Activated T-cell treated with anti-CD3 and anti-CD28 coated beads, Interleukin-2, amount 50 U/mL, for 72 hours (primary cell): ENCODE data around the gene ARSI. TPM values are rescaled to one million over a fixed set of nuclear protein-coding genes. Genes with fewer than 3 reads are reported as not detected.

Experiments used
- ATAC-seq, 2 donors: fragments of 150-1000 bp; cut with Tn5 transposase; replicated peaks in 1 of 2; 2 replicates each; pipeline ENCODE4 v1.10.0; 2021; ENCODE audit warnings: moderate library complexity in 2 of 2, mild to moderate bottlenecking in 1 of 2
- DNase-seq, 2 donors: peaks; one replicate each; pipeline ENCODE4 v3.0.0; 2021 to 2022; ENCODE audit warnings: mixed read lengths in 1 of 2
- H3K27ac Mint-ChIP-seq: one replicate; pipeline ENCODE4 v1.8.0; 2022; ENCODE audit warnings: mild to moderate bottlenecking, moderate library complexity, mixed read lengths
- H3K27me3 Mint-ChIP-seq: one replicate; pipeline ENCODE4 v1.8.0; 2022; ENCODE audit warnings: low read depth, mixed read lengths
- H3K36me3 Mint-ChIP-seq, 2 donors: one replicate each; pipeline ENCODE4 v1.8.0; 2022; ENCODE audit warnings: mixed read lengths in 2 of 2, mild to moderate bottlenecking in 1 of 2; ENCODE audit not compliant: insufficient read depth in 2 of 2
- H3K4me1 Mint-ChIP-seq: one replicate; pipeline ENCODE4 v1.8.0; 2022; ENCODE audit warnings: low read depth, mixed read lengths
- H3K4me3 Mint-ChIP-seq, 2 donors: one replicate each; pipeline ENCODE4 v1.8.0; 2022; ENCODE audit warnings: mild to moderate bottlenecking in 2 of 2, mixed read lengths in 2 of 2, moderate library complexity in 2 of 2
- H3K9me3 Mint-ChIP-seq, 2 donors: one replicate each; pipeline ENCODE4 v1.8.0; 2022; ENCODE audit warnings: mixed read lengths in 2 of 2
- total RNA-seq, 2 donors: library from RNA; stranded (reverse); gene quantifications; one replicate each; pipeline ENCODE4 v1.2.3, GENCODE V29; 2022

Gene ARSI
- total RNA-seq, result not detected

GRCh38 chr5:150302301-150303069, at the start of gene ARSI:
ARSI (minus strand) TSS chr5:150302905; CDS start chr5:150302373, 532 bp downstream.
- no peaks in the 10 kb centered on the region for H3K9me3 Mint-ChIP-seq
- DNase-seq (no peak), ATAC-seq (peak in 1 of 2 donors; percentile 23)
- H3K27ac Mint-ChIP-seq, result no peak within 1 kb of the TSS
- no peaks in the 10 kb centered on the region for H3K4me1 Mint-ChIP-seq
- H3K27me3 Mint-ChIP-seq, result peaks cover 36% of the 10 kb centered on the region
- peak within 1 kb of the TSS in 1 of 2 donors; percentile 25 for H3K4me3 Mint-ChIP-seq
- H3K36me3 Mint-ChIP-seq, result no peaks in the 10 kb centered on the region

- Mint-ChIP-seq H3K36me3 (no peaks in the 10 kb centered on the region), H3K9me3 (no peaks in the 10 kb centered on the region), H3K27ac (peak overlapping the region; percentile 21), H3K4me3 (no peak overlapping the region), H3K27me3 (no peaks in the 10 kb centered on the region), H3K4me1 (peaks cover 14% of the 10 kb centered on the region)
- DNase-seq, result peak; percentile 66 to 68
- ATAC-seq, result peak; percentile 93
Measured at GRCh38 chr5:150350524-150351344, 48.0 kb upstream of the ARSI start.

- no peak overlapping the region for H3K27ac Mint-ChIP-seq
- ATAC-seq, result no peak
Measured at GRCh38 chr5:150349681-150350275, 47.1 kb upstream of the ARSI start.

GRCh38 chr5:150347451-150347850, 44.7 kb upstream of the ARSI start:
- no peaks in the 10 kb centered on the region for H3K36me3 Mint-ChIP-seq
- no peaks in the 10 kb centered on the region for H3K27me3 Mint-ChIP-seq
- DNase-seq, result no peak
- no peak overlapping the region for H3K27ac Mint-ChIP-seq
- no peak overlapping the region for H3K4me3 Mint-ChIP-seq
- no peaks in the 10 kb centered on the region for H3K9me3 Mint-ChIP-seq
- peaks cover 14% of the 10 kb centered on the region for H3K4me1 Mint-ChIP-seq
- ATAC-seq, result no peak

More at GRCh38 chr5:150349681-150350275, 47.1 kb upstream of the ARSI start:
- Mint-ChIP-seq H3K9me3 (no peaks in the 10 kb centered on the region), H3K4me1 (peaks cover 14% of the 10 kb centered on the region), H3K4me3 (no peak overlapping the region), H3K27me3 (no peaks in the 10 kb centered on the region), H3K36me3 (no peaks in the 10 kb centered on the region)
- DNase-seq, result no peak

- Mint-ChIP-seq H3K4me3 (no peak overlapping the region), H3K36me3 (no peaks in the 10 kb centered on the region), H3K27me3 (no peaks in the 10 kb centered on the region), H3K9me3 (no peaks in the 10 kb centered on the region), H3K4me1 (peaks cover 14% of the 10 kb centered on the region), H3K27ac (no peak overlapping the region)
- ATAC-seq (no peak), DNase-seq (no peak)
Measured at GRCh38 chr5:150347003-150347402, 44.3 kb upstream of the ARSI start.

- Mint-ChIP-seq H3K27ac (no peak overlapping the region), H3K4me1 (peaks cover 13% of the 10 kb centered on the region), H3K27me3 (no peaks in the 10 kb centered on the region), H3K9me3 (no peaks in the 10 kb centered on the region), H3K4me3 (no peak overlapping the region), H3K36me3 (no peaks in the 10 kb centered on the region)
- DNase-seq, result no peak
- no peak for ATAC-seq
Measured at GRCh38 chr5:150346592-150346991, 43.9 kb upstream of the ARSI start.

- ATAC-seq (no peak), DNase-seq (no peak)
- H3K4me1 Mint-ChIP-seq, result peaks cover 9% of the 10 kb centered on the region
- H3K27me3 Mint-ChIP-seq, result no peaks in the 10 kb centered on the region
- no peaks in the 10 kb centered on the region for H3K9me3 Mint-ChIP-seq
- no peak overlapping the region for H3K27ac Mint-ChIP-seq
- H3K36me3 Mint-ChIP-seq, result no peaks in the 10 kb centered on the region
- H3K4me3 Mint-ChIP-seq, result no peak overlapping the region
Measured at GRCh38 chr5:150345716-150346115, 43.0 kb upstream of the ARSI start.

GRCh38 chr5:150343994-150344631, 41.4 kb upstream of the ARSI start:
- H3K27me3 Mint-ChIP-seq, result no peaks in the 10 kb centered on the region
- no peaks in the 10 kb centered on the region for H3K36me3 Mint-ChIP-seq
- no peak overlapping the region for H3K27ac Mint-ChIP-seq
- no peak for DNase-seq
- H3K4me3 Mint-ChIP-seq, result no peak overlapping the region
- ATAC-seq, result no peak
- no peaks in the 10 kb centered on the region for H3K9me3 Mint-ChIP-seq
- peaks cover 5% of the 10 kb centered on the region for H3K4me1 Mint-ChIP-seq

GRCh38 chr5:150342583-150342982, 39.9 kb upstream of the ARSI start:
- Mint-ChIP-seq H3K27ac (no peak overlapping the region), H3K4me1 (peaks cover 5% of the 10 kb centered on the region), H3K27me3 (no peaks in the 10 kb centered on the region), H3K36me3 (no peaks in the 10 kb centered on the region), H3K4me3 (no peak overlapping the region), H3K9me3 (no peaks in the 10 kb centered on the region)
- no peak for DNase-seq
- no peak for ATAC-seq

- DNase-seq, result no peak
- Mint-ChIP-seq H3K36me3 (no peaks in the 10 kb centered on the region), H3K27me3 (no peaks in the 10 kb centered on the region), H3K27ac (no peak overlapping the region), H3K9me3 (no peaks in the 10 kb centered on the region), H3K4me3 (no peak overlapping the region), H3K4me1 (peaks cover 5% of the 10 kb centered on the region)
- ATAC-seq, result no peak
Measured at GRCh38 chr5:150341989-150342388, 39.3 kb upstream of the ARSI start.

GRCh38 chr5:150341331-150341730, 38.6 kb upstream of the ARSI start:
- Mint-ChIP-seq H3K36me3 (no peaks in the 10 kb centered on the region), H3K9me3 (no peaks in the 10 kb centered on the region), H3K4me1 (peaks cover 5% of the 10 kb centered on the region), H3K4me3 (no peak overlapping the region), H3K27me3 (no peaks in the 10 kb centered on the region), H3K27ac (no peak overlapping the region)
- DNase-seq (no peak), ATAC-seq (no peak)

- Mint-ChIP-seq H3K4me3 (no peak overlapping the region), H3K9me3 (no peaks in the 10 kb centered on the region), H3K36me3 (no peaks in the 10 kb centered on the region), H3K27ac (no peak overlapping the region), H3K27me3 (no peaks in the 10 kb centered on the region), H3K4me1 (peaks cover 5% of the 10 kb centered on the region)
- ATAC-seq, result peak; percentile 41 to 43
- DNase-seq, result no peak
Measured at GRCh38 chr5:150340614-150341255, 38.0 kb upstream of the ARSI start.
